IPS-20b (cell line): Measurements from ENCODE around the gene AIRE.
A peak's percentile ranks its signal among the peaks of the same experiment; 100 is the strongest.

Experiments
- H3K27ac ChIP-seq: one replicate; pipeline ENCODE4 v1.5.1; 2013; ENCODE audit warnings: low read length
- H3K27me3 ChIP-seq: 2 replicates; pipeline ENCODE4 v1.6.1; 2013; ENCODE audit warnings: mild to moderate bottlenecking, low read length, inconsistent platforms; ENCODE audit not compliant: insufficient read depth
- H3K36me3 ChIP-seq: 2 replicates; pipeline ENCODE4 v1.6.1; 2013; ENCODE audit warnings: low read depth, mild to moderate bottlenecking, inconsistent platforms, low read length, moderate library complexity; ENCODE audit not compliant: insufficient read depth
- H3K4me1 ChIP-seq: 2 replicates; pipeline ENCODE4 v1.6.1; 2013; ENCODE audit warnings: mild to moderate bottlenecking, control low read depth, inconsistent platforms, low read length, moderate library complexity; ENCODE audit not compliant: insufficient read depth
- H3K4me3 ChIP-seq: 2 replicates; pipeline ENCODE4 v1.5.1; 2013; ENCODE audit warnings: mild to moderate bottlenecking, low read length, inconsistent platforms
- H3K9ac ChIP-seq: 2 replicates; pipeline ENCODE4 v1.6.1; 2013; ENCODE audit warnings: low read depth, mild to moderate bottlenecking, inconsistent platforms, low read length, moderate library complexity
- H3K9me3 ChIP-seq: 2 replicates; pipeline ENCODE4 v1.6.1; 2013; ENCODE audit warnings: mild to moderate bottlenecking, low read depth, low read length, inconsistent platforms; ENCODE audit not compliant: insufficient read depth

Gene AIRE

GRCh38 chr21:44331209-44331608 is 45.5 kb downstream of the AIRE start:
- Histone ChIP-seq H3K4me3 (no peak overlapping the region), H3K27me3 (no peaks in the 10 kb centered on the region), H3K9me3 (no peaks in the 10 kb centered on the region), H3K36me3 (peaks cover 2% of the 10 kb centered on the region), H3K27ac (no peak overlapping the region), H3K4me1 (no peaks in the 10 kb centered on the region), H3K9ac (no peak overlapping the region)

- H3K4me3 ChIP-seq: no peak overlapping the region
- no peak overlapping the region for H3K27ac ChIP-seq
- no peaks in the 10 kb centered on the region for H3K4me1 ChIP-seq
- no peaks in the 10 kb centered on the region for H3K27me3 ChIP-seq
- no peaks in the 10 kb centered on the region for H3K9me3 ChIP-seq
- H3K36me3 ChIP-seq: peaks cover 7% of the 10 kb centered on the region
- H3K9ac ChIP-seq: no peak overlapping the region
Measured at GRCh38 chr21:44331650-44332307, 46.1 kb downstream of the AIRE start.

GRCh38 chr21:44332383-44332782 is 46.7 kb downstream of the AIRE start:
- Histone ChIP-seq H3K27me3 (no peaks in the 10 kb centered on the region), H3K9ac (no peak overlapping the region), H3K4me1 (no peaks in the 10 kb centered on the region), H3K4me3 (no peak overlapping the region), H3K36me3 (peaks cover 7% of the 10 kb centered on the region), H3K27ac (no peak overlapping the region), H3K9me3 (no peaks in the 10 kb centered on the region)

- Histone ChIP-seq H3K9me3 (no peaks in the 10 kb centered on the region), H3K36me3 (peaks cover 7% of the 10 kb centered on the region), H3K4me1 (no peaks in the 10 kb centered on the region), H3K4me3 (no peak overlapping the region), H3K9ac (no peak overlapping the region), H3K27me3 (no peaks in the 10 kb centered on the region), H3K27ac (no peak overlapping the region)
Measured at GRCh38 chr21:44332965-44333364, 47.3 kb downstream of the AIRE start.

DNA sequence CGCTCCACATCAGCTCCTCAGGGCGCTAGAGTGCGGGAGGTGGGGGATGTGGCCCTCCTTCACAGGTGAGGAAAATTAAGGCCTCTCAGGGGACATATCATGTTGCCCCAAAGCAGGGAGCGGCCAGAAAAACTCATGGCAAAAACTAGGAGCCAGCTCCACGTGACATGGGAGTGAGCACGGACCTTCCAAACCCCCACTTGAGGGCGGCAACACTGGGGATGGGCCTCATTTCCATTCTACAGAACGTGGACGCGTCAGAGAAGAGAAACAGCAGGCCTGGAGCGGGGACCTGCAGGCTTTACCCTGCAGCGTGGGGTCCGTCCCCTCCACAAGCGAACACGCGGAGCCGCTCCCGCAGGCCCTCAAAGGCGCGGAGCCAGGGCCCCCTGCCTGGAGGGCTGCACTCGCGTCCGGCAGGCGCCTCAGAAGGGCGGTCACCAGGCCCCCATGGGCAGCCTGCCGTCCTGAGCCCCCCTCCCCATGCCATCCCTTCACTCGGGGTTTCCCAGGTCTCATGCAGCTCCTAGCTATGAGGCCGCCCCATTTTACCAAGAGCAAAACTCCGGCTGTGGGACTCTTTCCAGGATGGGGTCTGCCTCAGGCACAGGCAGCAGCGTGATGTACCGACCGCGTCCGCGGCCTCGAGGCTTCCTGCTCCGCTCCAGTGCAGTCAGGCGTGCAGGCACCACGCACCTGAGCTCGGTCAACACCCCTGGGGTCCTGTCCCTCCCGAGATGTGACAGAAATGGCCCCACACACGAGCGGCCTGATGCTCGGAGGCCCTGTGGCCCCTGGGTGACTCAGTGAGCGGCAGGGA is 48.0 kb downstream of the AIRE start:
- H3K9ac ChIP-seq: no peak overlapping the region
- H3K36me3 ChIP-seq: peaks cover 7% of the 10 kb centered on the region
- no peak overlapping the region for H3K4me3 ChIP-seq
- no peaks in the 10 kb centered on the region for H3K4me1 ChIP-seq
- H3K27ac ChIP-seq: no peak overlapping the region
- no peaks in the 10 kb centered on the region for H3K9me3 ChIP-seq
- H3K27me3 ChIP-seq: no peaks in the 10 kb centered on the region

DNA sequence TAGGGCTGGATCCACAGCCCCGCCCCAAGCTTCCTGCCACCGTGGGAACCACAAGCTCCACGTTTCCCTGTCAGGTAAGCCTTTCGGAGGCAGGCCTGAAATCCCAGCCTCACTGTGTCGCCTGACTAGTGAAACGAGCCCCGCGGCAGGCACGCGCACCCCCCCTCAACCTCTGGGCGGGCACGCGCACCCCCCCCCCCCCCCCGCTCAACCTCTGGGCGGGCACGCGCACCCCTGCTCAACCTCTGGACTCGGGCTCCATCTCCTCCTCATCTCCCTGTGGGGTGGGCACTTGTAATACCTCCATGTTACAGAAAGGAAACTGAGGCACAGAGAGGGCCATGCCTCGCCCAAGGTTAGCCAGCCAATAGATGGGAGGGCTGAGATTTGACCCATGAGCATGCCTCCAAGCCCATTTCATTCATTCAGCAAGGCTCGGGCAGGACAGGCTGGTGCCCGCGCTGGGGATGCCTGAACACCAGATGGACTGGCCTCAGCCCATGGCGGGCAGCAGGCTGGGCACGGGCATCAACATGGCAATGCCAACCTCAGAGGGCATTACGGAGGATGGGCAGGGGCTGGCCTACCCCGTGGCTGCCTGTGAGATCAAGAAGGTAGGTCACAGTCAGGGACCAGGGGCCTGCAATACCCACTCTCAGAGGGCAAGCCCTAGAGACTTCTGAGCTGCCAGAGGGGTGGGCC is 48.8 kb downstream of the AIRE start:
- Histone ChIP-seq H3K27me3 (no peaks in the 10 kb centered on the region), H3K27ac (no peak overlapping the region), H3K4me1 (no peaks in the 10 kb centered on the region), H3K36me3 (peaks cover 7% of the 10 kb centered on the region), H3K9ac (no peak overlapping the region), H3K9me3 (no peaks in the 10 kb centered on the region), H3K4me3 (no peak overlapping the region)

DNA sequence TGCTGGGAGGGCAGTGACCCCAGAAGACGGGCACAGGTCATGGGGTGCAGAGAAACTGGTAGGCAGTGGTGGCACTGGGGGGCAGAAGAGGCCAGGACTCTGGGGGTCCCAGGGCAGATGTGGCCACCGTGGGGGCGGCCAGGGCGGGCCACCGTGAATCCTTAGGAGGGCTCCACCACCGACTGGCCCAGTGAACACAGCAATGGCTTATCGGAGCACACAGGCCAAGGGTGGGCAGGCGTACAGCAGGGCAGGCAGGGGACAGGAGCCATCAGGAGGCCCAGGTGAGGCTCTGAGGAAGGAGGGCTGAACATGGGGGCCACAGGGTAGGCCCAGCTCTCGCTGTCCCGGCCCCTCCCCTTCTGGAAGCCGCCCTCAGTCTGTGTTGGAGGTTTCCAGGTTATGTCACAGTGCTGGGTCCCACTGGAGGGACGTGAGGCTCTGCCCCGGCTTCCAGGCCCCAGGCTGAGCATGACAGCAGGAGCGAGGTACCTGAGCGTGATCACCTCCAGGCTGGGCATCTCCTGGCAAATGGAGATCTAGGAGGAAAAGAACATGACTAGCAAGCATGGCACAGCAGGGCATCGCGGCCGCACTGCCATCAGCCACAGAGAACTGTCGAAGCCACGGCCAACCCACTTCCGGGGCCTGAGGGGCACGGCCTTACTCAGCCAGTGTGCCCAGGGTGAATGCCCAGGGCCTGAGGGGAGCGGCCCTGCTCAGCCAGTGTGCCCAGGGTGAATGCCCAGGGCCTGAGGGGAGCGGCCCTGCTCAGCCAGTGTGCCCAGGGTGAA is 49.8 kb downstream of the AIRE start:
- Histone ChIP-seq H3K4me1 (no peaks in the 10 kb centered on the region), H3K9me3 (no peaks in the 10 kb centered on the region), H3K27me3 (no peaks in the 10 kb centered on the region), H3K36me3 (peaks cover 7% of the 10 kb centered on the region), H3K27ac (no peak overlapping the region), H3K4me3 (no peak overlapping the region), H3K9ac (no peak overlapping the region)

DNA sequence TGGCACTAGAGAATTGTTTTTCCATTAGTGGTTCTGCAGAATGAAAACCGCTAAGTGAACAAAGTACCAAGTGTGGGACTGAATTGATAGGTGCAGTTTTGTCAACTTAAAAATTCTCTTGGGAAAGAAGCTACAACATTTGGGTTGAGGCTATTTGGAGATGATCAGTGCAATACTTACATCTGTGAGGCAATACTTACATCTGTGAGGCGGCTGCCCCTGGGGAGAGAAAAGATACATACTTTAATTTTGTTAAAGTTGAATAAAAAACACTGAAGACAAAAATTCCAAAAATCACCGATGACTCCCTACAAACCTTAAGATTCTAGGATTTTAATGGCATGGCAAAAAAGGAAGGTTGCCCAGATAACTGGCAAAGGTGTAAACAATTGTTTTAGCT is 51.8 kb downstream of the AIRE start:
- H3K27ac ChIP-seq: no peak overlapping the region
- H3K4me1 ChIP-seq: no peaks in the 10 kb centered on the region
- no peak overlapping the region for H3K4me3 ChIP-seq
- H3K9me3 ChIP-seq: no peaks in the 10 kb centered on the region
- no peak overlapping the region for H3K9ac ChIP-seq
- H3K27me3 ChIP-seq: no peaks in the 10 kb centered on the region
- H3K36me3 ChIP-seq: peaks cover 7% of the 10 kb centered on the region

DNA sequence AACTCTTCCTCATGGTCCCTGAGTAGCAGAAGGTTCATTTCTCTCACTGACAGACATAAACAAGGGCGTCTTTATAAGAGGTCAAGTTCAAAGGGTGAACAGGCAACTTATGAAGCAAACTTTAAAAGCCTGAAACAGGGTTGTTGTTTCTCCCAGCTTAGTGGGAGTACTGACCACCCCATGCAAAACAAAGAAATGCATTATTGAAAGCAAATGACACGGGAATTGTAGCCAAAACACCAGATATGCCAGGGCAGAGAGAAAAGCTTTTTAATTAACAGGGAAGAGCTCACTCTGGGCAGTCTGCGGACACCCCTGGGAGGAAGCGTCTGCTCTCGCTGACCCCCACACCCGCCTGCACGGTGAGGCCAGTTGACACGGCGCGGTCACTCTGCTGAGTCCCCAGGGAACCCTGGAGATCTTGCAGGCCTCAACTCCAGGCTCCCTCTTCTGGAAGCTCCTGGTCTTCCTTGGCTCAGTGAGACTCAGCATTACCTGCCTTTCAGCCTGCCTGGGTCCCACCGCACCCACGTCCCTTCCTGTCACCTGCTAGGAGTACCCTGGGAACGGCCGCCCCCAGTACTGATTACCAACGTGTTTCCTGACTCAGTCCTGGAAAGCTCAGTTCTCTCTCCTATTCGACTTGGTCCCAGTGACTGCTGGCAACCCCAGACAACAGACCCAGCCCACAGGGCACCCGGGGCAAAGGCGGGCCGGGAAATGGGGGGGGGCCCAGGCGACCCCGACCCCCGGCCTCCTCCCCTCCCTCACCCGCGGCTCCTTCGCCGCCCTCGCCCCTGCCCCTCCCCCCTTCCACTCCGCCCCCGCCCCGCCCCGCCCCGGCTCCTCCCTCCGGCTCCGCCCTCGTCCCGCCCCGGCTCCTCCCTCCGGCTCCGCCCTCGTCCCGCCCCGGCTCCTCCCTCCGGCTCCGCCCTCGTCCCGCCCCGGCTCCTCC is 52.5 kb downstream of the AIRE start:
- Histone ChIP-seq H3K4me1 (no peaks in the 10 kb centered on the region), H3K4me3 (peak overlapping the region; percentile 70), H3K9ac (0 out of 2 replicates have a peak overlapping the region, but pooled peaks have one; percentile 32), H3K27me3 (no peaks in the 10 kb centered on the region), H3K36me3 (peaks cover 7% of the 10 kb centered on the region), H3K27ac (no peak overlapping the region), H3K9me3 (no peaks in the 10 kb centered on the region)

GRCh38 chr21:44338971-44339910 is 53.6 kb downstream of the AIRE start, which contains the start of gene CFAP410:
Gene CFAP410, minus strand, starts transcription at chr21:44339390. Its CDS starts 196 bp downstream, at chr21:44339194.
- H3K9me3 ChIP-seq: no peaks in the 10 kb centered on the region
- H3K36me3 ChIP-seq: peaks cover 7% of the 10 kb centered on the region
- H3K4me1 ChIP-seq: no peaks in the 10 kb centered on the region
- peak within 1 kb of the TSS; percentile 65 for H3K27ac ChIP-seq
- peak within 1 kb of the TSS; percentile 95 for H3K4me3 ChIP-seq
- no peaks in the 10 kb centered on the region for H3K27me3 ChIP-seq
- H3K9ac ChIP-seq: peak within 1 kb of the TSS; percentile 93; the same call in 1 of the 2 replicates
